ENCODE data around the gene FAM219A. TPM values are rescaled to one million over a fixed set of nuclear protein-coding genes. Genes with fewer than 3 reads are reported as not detected.
A peak's percentile ranks its signal among the peaks of the same experiment; 100 is the strongest.

FAM219A gene
- total RNA-seq, 1 donor from 2014 or later = 4.0 TPM

GRCh38 chr9:34400686-34401602 is 57.4 kb downstream of the FAM219A start:
- no peak for DNase-seq (ENCODE audit: low read depth in 2 of 2)

- DNase-seq (ENCODE audit: low read depth in 2 of 2) = no peak
Measured at GRCh38 chr9:34400275-34400674, 58.1 kb downstream of the FAM219A start.

GRCh38 chr9:34399729-34400128 is 58.6 kb downstream of the FAM219A start:
- DNase-seq (ENCODE audit: low read depth in 2 of 2) = no peak

- DNase-seq (ENCODE audit: low read depth in 2 of 2) = no peak
Measured at GRCh38 chr9:34398875-34399274, 59.5 kb downstream of the FAM219A start.

GRCh38 chr9:34396276-34397214 is 61.8 kb downstream of the FAM219A start:
- no peak for DNase-seq (ENCODE audit: low read depth in 2 of 2)

GRCh38 chr9:34392511-34392910 is 65.9 kb downstream of the FAM219A start:
- DNase-seq (ENCODE audit: low read depth in 2 of 2) = no peak

GRCh38 chr9:34387239-34387638 is 71.1 kb downstream of the FAM219A start:
- DNase-seq (ENCODE audit: low read depth in 2 of 2) = no peak

- DNase-seq (ENCODE audit: low read depth in 2 of 2) = no peak
Measured at GRCh38 chr9:34386656-34387055, 71.7 kb downstream of the FAM219A start.

- DNase-seq (ENCODE audit: low read depth in 2 of 2) = no peak
Measured at GRCh38 chr9:34385561-34386230, 72.7 kb downstream of the FAM219A start.

GRCh38 chr9:34384368-34385165 is 73.8 kb downstream of the FAM219A start:
- no peak for DNase-seq (ENCODE audit: low read depth in 2 of 2)

GRCh38 chr9:34383904-34384303 is 74.5 kb downstream of the FAM219A start:
- DNase-seq (ENCODE audit: low read depth in 2 of 2) = no peak

- DNase-seq (ENCODE audit: low read depth in 2 of 2) = no peak
Measured at GRCh38 chr9:34382879-34383278, 75.5 kb downstream of the FAM219A start.

GRCh38 chr9:34382054-34382453 is 76.3 kb downstream of the FAM219A start:
- DNase-seq (ENCODE audit: low read depth in 2 of 2) = no peak

- no peak for DNase-seq (ENCODE audit: low read depth in 2 of 2)
Measured at GRCh38 chr9:34381323-34381722, 77.0 kb downstream of the FAM219A start.

- DNase-seq (ENCODE audit: low read depth in 2 of 2) = peak; percentile 67 to 71
Measured at GRCh38 chr9:34380511-34381315, 77.7 kb downstream of the FAM219A start.

GRCh38 chr9:34380034-34380510 is 78.3 kb downstream of the FAM219A start:
- DNase-seq (ENCODE audit: low read depth in 2 of 2) = no peak

GRCh38 chr9:34379334-34380033 is 78.9 kb downstream of the FAM219A start:
- peak; percentile 83 to 87 for DNase-seq (ENCODE audit: low read depth in 2 of 2)

- no peak for DNase-seq (ENCODE audit: low read depth in 2 of 2)
Measured at GRCh38 chr9:34378376-34379060, 79.9 kb downstream of the FAM219A start.

GRCh38 chr9:34377404-34377746 is 81.0 kb downstream of the FAM219A start:
- DNase-seq (ENCODE audit: low read depth in 2 of 2) = peak in 1 of 2 donors; percentile 13
